MG63 (cell line): ENCODE measurements around the gene LSP1. TPM values are rescaled to one million over a fixed set of nuclear protein-coding genes. Genes with fewer than 3 reads are reported as not detected.

Experiments used
- DNase-seq: peaks from one replicate; pipeline ENCODE4 v3.0.0-alpha.2; 2020
- H3K27me3 ChIP-seq: fragments of 250-450 bp; sonication (Bioruptor Pico); 2 replicates; pipeline ENCODE4 v1.5.1; 2020; ENCODE audit warnings: mild to moderate bottlenecking, moderate library complexity
- H3K36me3 ChIP-seq: fragments of 250-450 bp; sonication (Bioruptor Pico); 2 replicates; pipeline ENCODE4 v1.5.1; 2020; ENCODE audit warnings: mild to moderate bottlenecking, moderate library complexity
- H3K4me3 ChIP-seq: fragments of 250-450 bp; sonication (Bioruptor Pico); 2 replicates; pipeline ENCODE4 v1.5.1; 2020; ENCODE audit warnings: mild to moderate bottlenecking, moderate library complexity
- H3K9me3 ChIP-seq: fragments of 250-450 bp; sonication (Bioruptor Pico); 2 replicates; pipeline ENCODE4 v1.5.1; 2020; ENCODE audit warnings: mild to moderate bottlenecking, moderate library complexity
- total RNA-seq: library from RNA; depleted of rRNA; stranded (reverse); fragments of >200 nt; shearing (Covaris generic); gene quantifications from 2 replicates; pipeline ENCODE4 v1.2.3, GENCODE V29; 2014; ENCODE audit warnings: low replicate concordance

The LSP1 gene
- total RNA-seq, 1 experiment from 2014 or later: 66.6 TPM

- H3K9me3 ChIP-seq: no peaks in the 10 kb centered on the region
- H3K36me3 ChIP-seq: no peaks in the 10 kb centered on the region
- DNase-seq: no peak
- H3K27me3 ChIP-seq: no peaks in the 10 kb centered on the region
- no peak overlapping the region for H3K4me3 ChIP-seq
These were observed 10.5 kb upstream of the LSP1 start for GRCh38 chr11:1842149-1843097.

GRCh38 chr11:1843098-1843473, 9.8 kb upstream of the LSP1 start:
- DNase-seq: no peak
- Histone ChIP-seq H3K36me3 (no peaks in the 10 kb centered on the region), H3K27me3 (no peaks in the 10 kb centered on the region), H3K4me3 (no peak overlapping the region), H3K9me3 (no peaks in the 10 kb centered on the region)

GRCh38 chr11:1843796-1844195, 9.1 kb upstream of the LSP1 start:
- no peak overlapping the region for H3K4me3 ChIP-seq
- no peaks in the 10 kb centered on the region for H3K36me3 ChIP-seq
- H3K27me3 ChIP-seq: no peaks in the 10 kb centered on the region
- no peaks in the 10 kb centered on the region for H3K9me3 ChIP-seq
- DNase-seq: no peak

GRCh38 chr11:1844221-1845094, 8.4 kb upstream of the LSP1 start:
- no peaks in the 10 kb centered on the region for H3K36me3 ChIP-seq

GRCh38 chr11:1845095-1845429, 7.8 kb upstream of the LSP1 start:
- no peak for DNase-seq
- Histone ChIP-seq H3K4me3 (no peak overlapping the region), H3K27me3 (no peaks in the 10 kb centered on the region), H3K9me3 (no peaks in the 10 kb centered on the region), H3K36me3 (no peaks in the 10 kb centered on the region)

More at GRCh38 chr11:1844221-1845094, 8.4 kb upstream of the LSP1 start:
- Histone ChIP-seq H3K9me3 (no peaks in the 10 kb centered on the region), H3K4me3 (no peak overlapping the region), H3K27me3 (no peaks in the 10 kb centered on the region)
- no peak for DNase-seq

- H3K4me3 ChIP-seq: no peak overlapping the region
- no peaks in the 10 kb centered on the region for H3K27me3 ChIP-seq
These were observed 7.1 kb upstream of the LSP1 start for GRCh38 chr11:1845561-1846452.

GRCh38 chr11:1846453-1846932, 6.4 kb upstream of the LSP1 start:
- Histone ChIP-seq H3K36me3 (no peaks in the 10 kb centered on the region), H3K4me3 (no peak overlapping the region), H3K9me3 (no peaks in the 10 kb centered on the region), H3K27me3 (no peaks in the 10 kb centered on the region)
- no peak for DNase-seq

More at GRCh38 chr11:1845561-1846452, 7.1 kb upstream of the LSP1 start:
- DNase-seq: no peak
- H3K36me3 ChIP-seq: no peaks in the 10 kb centered on the region
- no peaks in the 10 kb centered on the region for H3K9me3 ChIP-seq

GRCh38 chr11:1847006-1847735, 5.7 kb upstream of the LSP1 start:
- no peaks in the 10 kb centered on the region for H3K9me3 ChIP-seq
- DNase-seq: no peak
- H3K27me3 ChIP-seq: no peaks in the 10 kb centered on the region
- no peak overlapping the region for H3K4me3 ChIP-seq
- no peaks in the 10 kb centered on the region for H3K36me3 ChIP-seq

- no peak for DNase-seq
These were observed 4.8 kb upstream of the LSP1 start for GRCh38 chr11:1847926-1848639.

GRCh38 chr11:1848640-1849430, 4.0 kb upstream of the LSP1 start:
- Histone ChIP-seq H3K27me3 (no peaks in the 10 kb centered on the region), H3K4me3 (no peak overlapping the region), H3K36me3 (no peaks in the 10 kb centered on the region), H3K9me3 (no peaks in the 10 kb centered on the region)
- no peak for DNase-seq

More at GRCh38 chr11:1847926-1848639, 4.8 kb upstream of the LSP1 start:
- no peak overlapping the region for H3K4me3 ChIP-seq
- H3K9me3 ChIP-seq: no peaks in the 10 kb centered on the region
- H3K36me3 ChIP-seq: no peaks in the 10 kb centered on the region
- H3K27me3 ChIP-seq: no peaks in the 10 kb centered on the region

GRCh38 chr11:1851468-1852180, 1.3 kb upstream of the LSP1 start:
- Histone ChIP-seq H3K9me3 (no peaks in the 10 kb centered on the region), H3K36me3 (no peaks in the 10 kb centered on the region), H3K4me3 (no peak overlapping the region), H3K27me3 (no peaks in the 10 kb centered on the region)
- DNase-seq: no peak

GRCh38 chr11:1852271-1852876, 510 bp upstream of the LSP1 start:
- H3K27me3 ChIP-seq: no peaks in the 10 kb centered on the region
- H3K9me3 ChIP-seq: no peaks in the 10 kb centered on the region
- DNase-seq: no peak
- no peak overlapping the region for H3K4me3 ChIP-seq
- H3K36me3 ChIP-seq: no peaks in the 10 kb centered on the region

- no peaks in the 10 kb centered on the region for H3K36me3 ChIP-seq
- H3K9me3 ChIP-seq: no peaks in the 10 kb centered on the region
- H3K4me3 ChIP-seq: no peak overlapping the region
- no peak for DNase-seq
- no peaks in the 10 kb centered on the region for H3K27me3 ChIP-seq
These were observed 670 bp downstream of the LSP1 start for GRCh38 chr11:1853376-1854131.
